ENCODE results near the gene CHAT. TPM values are rescaled to one million over a fixed set of nuclear protein-coding genes. Genes with fewer than 3 reads are reported as not detected.

CHAT gene
- total and polyA plus RNA-seq, 2 donors (not counting 3 experiments of a cell fraction or from before 2014, with no cell fraction given): not detected

DNA sequence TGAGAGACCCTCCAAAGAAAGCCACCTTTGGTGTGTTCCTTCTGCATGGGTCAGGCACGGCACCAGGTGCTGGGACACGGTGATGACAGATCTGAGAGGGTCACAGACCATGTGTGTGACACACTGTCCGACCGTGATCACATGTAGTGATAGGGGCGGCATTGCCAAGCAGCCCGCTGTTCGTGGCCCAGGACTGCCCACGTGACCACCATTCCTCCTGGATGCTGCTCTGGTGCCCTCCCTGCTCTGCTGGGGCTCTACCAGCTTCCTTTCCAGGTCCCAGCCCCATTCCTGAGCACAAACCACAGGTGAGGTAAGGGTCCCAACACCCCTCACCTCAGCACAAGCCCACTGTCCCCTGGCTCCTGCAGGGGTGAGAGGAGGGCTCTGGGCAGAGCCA, 13.8 kb upstream of the CHAT start:
- peaks cover 3% of the 10 kb centered on the region for H3K4me1 ChIP-seq (ENCODE audit: control insufficient read depth, extremely low read depth, insufficient read depth, low read length)
- H3K27me3 ChIP-seq (ENCODE audit: control insufficient read depth in 2 of 2, insufficient read depth in 2 of 2, low read length in 2 of 2): peaks cover 0 to 3% of the 10 kb centered on the region in 2 experiments
- H3K79me2 ChIP-seq (ENCODE audit: control insufficient read depth, insufficient read depth, low read length): no peaks in the 10 kb centered on the region
- no peaks in the 10 kb centered on the region for H3K9me3 ChIP-seq (replicated peaks; ENCODE audit: control insufficient read depth, insufficient read depth, low read length)
- BruUV-seq (replicated peaks): no TSS peak
- dilution Hi-C loops (cut with MboI; ENCODE audit: extremely low pct_ligation_motif_present, low sequenced_read_pairs): no loop called here
- no peak overlapping the region for H3K27ac ChIP-seq (ENCODE audit: insufficient read depth, low read depth, low read length)
- no peak overlapping the region for H3K4me3 ChIP-seq (replicated peaks in 1 of 3; ENCODE audit: insufficient read depth in 1 of 3, low read depth in 1 of 3, low read length in 3 of 3)
- no peak overlapping the region for H2AFZ ChIP-seq (ENCODE audit: low read depth, low read length)
- H3K9me1 ChIP-seq (replicated peaks; ENCODE audit: control insufficient read depth, extremely low read depth, insufficient read depth, low read length): no peaks in the 10 kb centered on the region
- CTCF ChIA-PET: no interaction called here
- POLR2A ChIA-PET: no interaction called here
- no peaks in the 10 kb centered on the region for H3K36me3 ChIP-seq (ENCODE audit: control insufficient read depth in 2 of 2, extremely low read depth in 1 of 2, insufficient read depth in 2 of 2, low read length in 2 of 2)
- H3K9ac ChIP-seq (replicated peaks; ENCODE audit: extremely low read depth, insufficient read depth, low read length): no peak overlapping the region
- intact Hi-C loops (cut with micrococcal nuclease): no loop called here
- no peaks in the 10 kb centered on the region for H4K20me1 ChIP-seq (replicated peaks; ENCODE audit: control insufficient read depth, extremely low read depth, insufficient read depth, low read length)
- no peak for FAIRE-seq
- no peak for TF ChIP-seq EZH2 (IDR thresholded peaks at IDR 0.05; ENCODE audit: borderline replicate concordance, low read depth, low read length, severe bottlenecking)
- no peak for TF ChIP-seq FOS (IDR thresholded peaks at IDR 0.05; ENCODE audit: borderline replicate concordance, insufficient read depth, low read length)
- TF ChIP-seq, protein P1, sequence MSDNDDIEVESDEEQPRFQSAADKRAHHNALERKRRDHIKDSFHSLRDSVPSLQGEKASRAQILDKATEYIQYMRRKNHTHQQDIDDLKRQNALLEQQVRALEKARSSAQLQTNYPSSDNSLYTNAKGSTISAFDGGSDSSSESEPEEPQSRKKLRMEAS (IDR thresholded peaks at IDR 0.05; ENCODE audit: insufficient read depth, insufficient read length): no peak
- TF ChIP-seq MYC (IDR thresholded peaks at IDR 0.05; ENCODE audit: low read depth, low read length): no peak
- TF ChIP-seq GATA2 (IDR thresholded peaks at IDR 0.05; ENCODE audit: insufficient read depth, insufficient read length, low read depth, low read length): no peak
- no peak for TF ChIP-seq POLR2A (IDR thresholded peaks at IDR 0.05; ENCODE audit: low read depth, low read length)
- H3K4me2 ChIP-seq (ENCODE audit: insufficient read depth, low read length): no peak overlapping the region
- no peak for DNase-seq (ENCODE audit: low read depth, low spot score)

DNA sequence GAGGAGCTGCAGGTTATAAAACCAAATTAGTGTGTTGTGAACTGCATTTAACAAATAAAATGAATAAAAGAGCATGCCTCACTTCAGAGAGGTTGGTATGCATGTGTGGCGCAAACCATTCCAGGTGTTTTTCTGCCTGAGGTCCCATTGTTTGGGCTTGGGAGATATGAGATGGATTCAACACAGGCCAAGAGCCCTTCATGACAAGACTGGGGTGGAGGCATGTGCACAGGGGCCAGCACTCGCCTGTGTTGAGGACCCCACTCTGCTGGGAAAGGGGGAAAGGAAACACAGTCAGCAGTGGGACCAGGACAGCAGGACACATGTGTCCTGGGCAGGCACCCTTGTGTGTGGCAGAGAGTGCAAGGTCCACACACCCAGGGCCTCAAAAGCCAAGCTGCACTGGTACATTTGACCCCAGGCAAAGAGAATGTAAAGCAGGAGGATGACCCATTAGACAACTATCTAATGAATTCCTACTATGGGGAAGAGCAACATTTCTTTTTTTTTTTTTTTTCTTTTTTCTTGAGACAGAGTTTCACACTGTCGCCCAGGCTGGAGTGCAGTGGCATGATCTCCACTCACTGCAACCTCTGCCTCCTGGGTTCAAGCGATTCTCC, 12.9 kb upstream of the CHAT start:
- no peak overlapping the region for H3K27ac ChIP-seq (ENCODE audit: insufficient read depth, low read depth, low read length)
- intact Hi-C loops (cut with micrococcal nuclease) (no loop called here), dilution Hi-C loops (cut with MboI; ENCODE audit: extremely low pct_ligation_motif_present, low sequenced_read_pairs) (no loop called here)
- DNase-seq (ENCODE audit: low read depth, low spot score) (no peak), FAIRE-seq (no peak)
- no peak overlapping the region for H2AFZ ChIP-seq (ENCODE audit: low read depth, low read length)
- TF ChIP-seq JUN (IDR thresholded peaks at IDR 0.05; ENCODE audit: borderline replicate concordance, insufficient read depth, insufficient read length, low read depth): no peak
- no peak for TF ChIP-seq POLR2AphosphoS5 (IDR thresholded peaks at IDR 0.05; ENCODE audit: insufficient read depth, low read depth, low read length)
- TF ChIP-seq MYC (IDR thresholded peaks at IDR 0.05; ENCODE audit: low read depth, low read length): no peak
- TF ChIP-seq GATA2 (IDR thresholded peaks at IDR 0.05; ENCODE audit: insufficient read depth, insufficient read length, low read depth, low read length): no peak
- TF ChIP-seq, protein P1 (IDR thresholded peaks at IDR 0.05; ENCODE audit: insufficient read depth, insufficient read length): no peak
- TF ChIP-seq POLR2A (IDR thresholded peaks at IDR 0.05; ENCODE audit: low read depth, low read length): no peak
- no peak for TF ChIP-seq FOS (IDR thresholded peaks at IDR 0.05; ENCODE audit: borderline replicate concordance, insufficient read depth, low read length)
- TF ChIP-seq, protein P2, sequence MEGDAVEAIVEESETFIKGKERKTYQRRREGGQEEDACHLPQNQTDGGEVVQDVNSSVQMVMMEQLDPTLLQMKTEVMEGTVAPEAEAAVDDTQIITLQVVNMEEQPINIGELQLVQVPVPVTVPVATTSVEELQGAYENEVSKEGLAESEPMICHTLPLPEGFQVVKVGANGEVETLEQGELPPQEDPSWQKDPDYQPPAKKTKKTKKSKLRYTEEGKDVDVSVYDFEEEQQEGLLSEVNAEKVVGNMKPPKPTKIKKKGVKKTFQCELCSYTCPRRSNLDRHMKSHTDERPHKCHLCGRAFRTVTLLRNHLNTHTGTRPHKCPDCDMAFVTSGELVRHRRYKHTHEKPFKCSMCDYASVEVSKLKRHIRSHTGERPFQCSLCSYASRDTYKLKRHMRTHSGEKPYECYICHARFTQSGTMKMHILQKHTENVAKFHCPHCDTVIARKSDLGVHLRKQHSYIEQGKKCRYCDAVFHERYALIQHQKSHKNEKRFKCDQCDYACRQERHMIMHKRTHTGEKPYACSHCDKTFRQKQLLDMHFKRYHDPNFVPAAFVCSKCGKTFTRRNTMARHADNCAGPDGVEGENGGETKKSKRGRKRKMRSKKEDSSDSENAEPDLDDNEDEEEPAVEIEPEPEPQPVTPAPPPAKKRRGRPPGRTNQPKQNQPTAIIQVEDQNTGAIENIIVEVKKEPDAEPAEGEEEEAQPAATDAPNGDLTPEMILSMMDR (IDR thresholded peaks at IDR 0.05; ENCODE audit: extremely low read depth in 1 of 2, insufficient read depth in 1 of 2, low read depth in 1 of 2, low read length in 2 of 2): no peak
- TF ChIP-seq EZH2 (IDR thresholded peaks at IDR 0.05; ENCODE audit: borderline replicate concordance, low read depth, low read length, severe bottlenecking): no peak
- H3K36me3 ChIP-seq (ENCODE audit: control insufficient read depth in 2 of 2, extremely low read depth in 1 of 2, insufficient read depth in 2 of 2, low read length in 2 of 2): no peaks in the 10 kb centered on the region
- no peak overlapping the region for H3K9ac ChIP-seq (replicated peaks; ENCODE audit: extremely low read depth, insufficient read depth, low read length)
- no peak overlapping the region for H3K4me3 ChIP-seq (replicated peaks in 1 of 3; ENCODE audit: insufficient read depth in 1 of 3, low read depth in 1 of 3, low read length in 3 of 3)
- H3K27me3 ChIP-seq (ENCODE audit: control insufficient read depth in 2 of 2, insufficient read depth in 2 of 2, low read length in 2 of 2): peaks cover 0 to 3% of the 10 kb centered on the region in 2 experiments
- no TSS peak for BruUV-seq (replicated peaks)
- H3K4me1 ChIP-seq (ENCODE audit: control insufficient read depth, extremely low read depth, insufficient read depth, low read length): no peaks in the 10 kb centered on the region
- ChIA-PET CTCF (no interaction called here), POLR2A (no interaction called here)
- no peaks in the 10 kb centered on the region for H4K20me1 ChIP-seq (replicated peaks; ENCODE audit: control insufficient read depth, extremely low read depth, insufficient read depth, low read length)
- no peak overlapping the region for H3K4me2 ChIP-seq (ENCODE audit: insufficient read depth, low read length)
- no peaks in the 10 kb centered on the region for H3K79me2 ChIP-seq (ENCODE audit: control insufficient read depth, insufficient read depth, low read length)
- no peaks in the 10 kb centered on the region for H3K9me3 ChIP-seq (replicated peaks; ENCODE audit: control insufficient read depth, insufficient read depth, low read length)
- no peaks in the 10 kb centered on the region for H3K9me1 ChIP-seq (replicated peaks; ENCODE audit: control insufficient read depth, extremely low read depth, insufficient read depth, low read length)
